K562 (cell line): ENCODE results near the gene UBE2H. TPM values are rescaled to one million over a fixed set of nuclear protein-coding genes. Genes with fewer than 3 reads are reported as not detected.
A peak's percentile ranks its signal among the peaks of the same experiment; 100 is the strongest.

Experiments used
- CBFB ChIP-seq: sonication (generic); formaldehyde crosslinking; IDR thresholded peaks from 2 replicates; pipeline ENCODE4 v1.4.0; 2020; ENCODE audit warnings: mild to moderate bottlenecking, missing genetic modification reagents
- DLX4 ChIP-seq: fragments of 250-450 bp; sonication (Bioruptor Pico); IDR thresholded peaks from 2 replicates; pipeline ENCODE4 v1.6.1; 2021; ENCODE audit warnings: mild to moderate bottlenecking
- ETV5 ChIP-seq: sonication (generic); formaldehyde crosslinking; IDR thresholded peaks from 2 replicates; pipeline ENCODE4 v1.4.0; 2020; ENCODE audit warnings: low read depth, mild to moderate bottlenecking, missing genetic modification reagents
- HDAC2 ChIP-seq: fragments of 450-650 bp; IDR thresholded peaks from 2 replicates; pipeline ENCODE4 v1.6.1; 2016; ENCODE audit warnings: mild to moderate bottlenecking
- KDM1A ChIP-seq, 2 experiments: fragments of 450-650 bp; IDR thresholded peaks; 2 replicates each; pipeline ENCODE4 v1.6.1; 2016; ENCODE audit warnings: mild to moderate bottlenecking in 2 of 2
- MAX ChIP-seq: sonication (generic); formaldehyde crosslinking; IDR thresholded peaks from 2 replicates; pipeline ENCODE4 v1.9.0; 2022; ENCODE audit warnings: mild to moderate bottlenecking, missing genetic modification reagents
- NFE2 ChIP-seq: IDR thresholded peaks from 2 replicates; pipeline ENCODE4 v1.6.1; 2014; ENCODE audit warnings: antibody characterized with exemption, low read depth
- PTRF ChIP-seq: fragments of 450-650 bp; IDR thresholded peaks from 2 replicates; pipeline ENCODE4 v1.6.1; 2016; ENCODE audit warnings: mild to moderate bottlenecking, missing genetic modification characterization, missing compliant biosample characterization
- SMAD3 ChIP-seq: fragments of 450-650 bp; formaldehyde crosslinking; conservative IDR thresholded peaks from 2 replicates; pipeline ENCODE4 v1.4.0; 2020; ENCODE audit warnings: mild to moderate bottlenecking
- STAT5A ChIP-seq: IDR thresholded peaks from 2 replicates; pipeline ENCODE4 v1.6.1; 2012; ENCODE audit warnings: low read length, inconsistent platforms, borderline replicate concordance
- TCF7 ChIP-seq: sonication (generic); IDR thresholded peaks from 2 replicates; pipeline ENCODE4 v1.6.1; 2016; ENCODE audit warnings: antibody characterized with exemption, borderline replicate concordance
- TEAD4 ChIP-seq, 2 experiments: sonication (generic) in 1 of 2; formaldehyde crosslinking in 1 of 2; IDR thresholded peaks; 2 replicates each; pipeline versions ENCODE4 v1.6.1 to v1.8.0; 2012 to 2022; ENCODE audit warnings: borderline replicate concordance in 1 of 2, inconsistent platforms in 1 of 2, low read length in 1 of 2, mild to moderate bottlenecking in 1 of 2, missing genetic modification reagents in 1 of 2
- THAP12 ChIP-seq: fragments of 250-450 bp; sonication (Bioruptor Pico); IDR thresholded peaks from 2 replicates; pipeline ENCODE4 v1.9.0; 2021; ENCODE audit warnings: mild to moderate bottlenecking, inconsistent platforms
- UBTF ChIP-seq, 2 experiments: IDR thresholded peaks; 2 replicates each; pipeline ENCODE4 v1.6.1; 2012; ENCODE audit warnings: improper control_type of control experiment in 2 of 2, low read depth in 2 of 2, low read length in 2 of 2, borderline replicate concordance in 1 of 2
- ZHX1 ChIP-seq: fragments of 150-350 bp; conservative IDR thresholded peaks from 2 replicates; pipeline ENCODE4 v1.6.1; 2014; ENCODE audit warnings: low read length
- ZNF707 ChIP-seq: fragments of 250-450 bp; sonication (Bioruptor Pico); conservative IDR thresholded peaks from 2 replicates; pipeline ENCODE4 v1.8.0; 2022; ENCODE audit warnings: inconsistent platforms, mild to moderate bottlenecking, moderate library complexity
- ZNF766 ChIP-seq: fragments of 200-800 bp; sonication (Bioruptor generic); conservative IDR thresholded peaks from 2 replicates; pipeline ENCODE4 v1.6.1; 2016; ENCODE audit warnings: missing genetic modification characterization, missing compliant biosample characterization
- ZNF830 ChIP-seq: fragments of 250-450 bp; sonication (Bioruptor Pico); IDR thresholded peaks from 2 replicates; pipeline ENCODE4 v1.5.0; 2021; ENCODE audit warnings: mild to moderate bottlenecking
- polyA plus RNA-seq, 8 experiments: library from polyadenylated mRNA; depleted of rRNA in 4 of 8; stranded (reverse) in 5 of 8; unstranded in 3 of 8; fragments of >200 nt; fragmentation: Nextera tagmentation in 2 of 8; fragmentation: Illumina TruSeq in 1 of 8; extraction: Ambion mirVana in 2 of 8; extraction: Trizol in 1 of 8; gene quantifications; 2 replicates each; pipeline versions ENCODE4 v1.2.1 to v1.2.3, GENCODE V29; 2011 to 2014; ENCODE audit warnings: inconsistent platforms in 1 of 8, missing spikeins in 1 of 8
- total RNA-seq, 7 experiments: library from RNA; depleted of rRNA in 6 of 7; stranded (reverse); fragments of >200 nt in 6 of 7; fragmentation: Illumina TruSeq in 2 of 7; extraction: Trizol in 2 of 7; gene quantifications; 2 replicates each; pipeline versions ENCODE4 v1.2.1 to v1.2.3, GENCODE V29; 2011 to 2021; ENCODE audit warnings: low replicate concordance in 1 of 7

Gene UBE2H
- total and polyA plus RNA-seq, 9 of the 15 experiments (the other 6 are each of a cell fraction or from before 2014, with no cell fraction given): 6.3 to 33.0 (median 13.3) TPM

GRCh38 chr7:129824291-129825208 is 128.2 kb downstream of the UBE2H start (continued):
- TF ChIP-seq SMAD3 (CRISPR knock-in tag): no peak
- no peak for TF ChIP-seq TCF7
- TF ChIP-seq ETV5 (CRISPR knock-in tag): peak; percentile 61; the same call in 1 of the 2 replicates
- TF ChIP-seq DLX4: no peak
- no peak for TF ChIP-seq STAT5A
- TF ChIP-seq ZNF830 (CRISPR knock-in tag): no peak
- 0 out of 4 replicates have a peak, but pooled peaks of 1 of the 2 experiments have one; percentile 21 for TF ChIP-seq UBTF (IDR thresholded peaks at IDR 0.05; ENCODE audit: borderline replicate concordance in 1 of 2, low read depth in 2 of 2, low read length in 2 of 2)
- no peak for TF ChIP-seq NFE2
- no peak for TF ChIP-seq CBFB
- peak; percentile 65; the same call in 1 of the 2 replicates for TF ChIP-seq HDAC2
- no peak for TF ChIP-seq THAP12 (CRISPR knock-in tag)
- no peak for TF ChIP-seq ZNF707
- TF ChIP-seq ZNF766 (CRISPR knock-in tag): no peak
- TF ChIP-seq ZHX1: no peak
- TF ChIP-seq PTRF (tag): no peak
- TF ChIP-seq TEAD4 (IDR thresholded peaks at IDR 0.05; ENCODE audit: low read length): peak; percentile 20; the same call in 1 of the 2 replicates
- no peak for TF ChIP-seq TEAD4 (CRISPR knock-in tag; IDR thresholded peaks at IDR 0.05; ENCODE audit: borderline replicate concordance)
- peak; percentile 59; the same call in 1 of the 2 replicates for TF ChIP-seq MAX
- TF ChIP-seq KDM1A (IDR thresholded peaks at IDR 0.05): peak in 1 of 2 experiments; percentile 54; a peak in 1 of 4 replicates
